GM12892 (cell line): ENCODE data around the gene PDHX.

ENCODE experiments used
- DNase-seq: peaks from one replicate; pipeline ENCODE4 v3.0.0; 2011; ENCODE audit not compliant: insufficient read length
- FAIRE-seq: peaks from 2 replicates; lab custom pipeline; 2011; peaks lifted over from hg19 to GRCh38; lab: Jason Lieb, UNC
- POLR2A ChIP-seq: IDR thresholded peaks from 2 replicates; pipeline ENCODE4 v1.6.1; 2011; ENCODE audit warnings: low read depth, low read length, control low read depth
- POLR2AphosphoS5 ChIP-seq: IDR thresholded peaks from 2 replicates; pipeline ENCODE4 v1.6.1; 2011; ENCODE audit warnings: low read depth, low read length, control low read depth
- TAF1 ChIP-seq: IDR thresholded peaks from 2 replicates; pipeline ENCODE4 v1.6.1; 2011; ENCODE audit warnings: low read depth, mild to moderate bottlenecking, control low read depth, low read length, borderline replicate concordance

Gene PDHX

DNA sequence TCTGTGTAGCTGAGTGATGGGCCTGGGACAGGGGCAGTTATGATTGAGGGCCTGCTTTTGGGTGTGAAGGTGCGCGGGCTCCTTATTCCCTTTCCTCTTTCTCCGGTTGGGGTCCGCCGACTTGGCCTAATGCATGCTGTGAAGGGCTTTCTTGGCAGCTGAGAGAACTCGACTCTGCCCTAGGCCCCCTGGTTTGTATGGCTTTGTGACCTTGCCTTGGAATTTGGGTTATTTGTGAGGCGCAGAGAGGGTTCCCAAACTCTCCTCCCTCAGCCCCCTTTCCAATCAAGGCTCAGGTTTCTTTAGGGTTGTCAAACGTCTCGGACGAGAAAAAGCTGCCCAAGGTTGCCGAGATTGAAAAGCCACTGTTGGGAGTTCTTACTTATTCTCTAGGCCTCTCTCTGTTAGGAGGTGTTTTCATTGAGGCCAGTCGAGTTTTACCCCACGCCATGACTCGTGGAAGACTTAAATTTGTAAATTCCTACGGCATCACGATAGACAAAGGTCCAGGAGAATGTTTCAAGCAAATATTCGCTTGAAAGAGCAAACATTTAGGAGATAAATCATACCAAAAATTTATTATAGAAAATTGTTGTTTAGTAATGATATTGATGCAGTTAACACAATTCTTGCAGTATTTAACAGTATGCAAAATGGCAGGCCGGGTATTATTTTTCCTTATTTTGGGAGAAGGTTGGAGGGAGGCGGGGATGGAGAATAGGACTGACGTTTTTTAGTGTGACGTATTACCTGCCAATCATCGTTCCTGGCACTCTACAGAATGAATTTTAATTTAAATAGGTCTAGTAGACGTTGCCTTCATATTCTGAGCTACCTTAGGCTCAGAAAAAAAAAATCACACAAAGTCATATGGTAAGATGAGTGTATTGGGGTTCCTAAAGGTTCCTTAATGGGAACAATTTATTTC lies 689 bp downstream of the PDHX start:
- DNase-seq, result peak; percentile 2
- peak; percentile 44 for FAIRE-seq
- TF ChIP-seq TAF1 (no peak), POLR2A (no peak), POLR2AphosphoS5 (no peak)

- no peak for DNase-seq
- no peak for TF ChIP-seq TAF1
- FAIRE-seq, result peak; percentile 38
These were observed 4.7 kb downstream of the PDHX start for GRCh38 chr11:34921156-34921555.

GRCh38 chr11:34924714-34925113 lies 8.3 kb downstream of the PDHX start:
- no peak for FAIRE-seq
- DNase-seq, result no peak
- TF ChIP-seq TAF1, result no peak
- no peak for TF ChIP-seq POLR2AphosphoS5
- TF ChIP-seq POLR2A, result no peak

- FAIRE-seq, result peak; percentile 21
These were observed 9.8 kb downstream of the PDHX start for GRCh38 chr11:34926101-34926830.

DNA sequence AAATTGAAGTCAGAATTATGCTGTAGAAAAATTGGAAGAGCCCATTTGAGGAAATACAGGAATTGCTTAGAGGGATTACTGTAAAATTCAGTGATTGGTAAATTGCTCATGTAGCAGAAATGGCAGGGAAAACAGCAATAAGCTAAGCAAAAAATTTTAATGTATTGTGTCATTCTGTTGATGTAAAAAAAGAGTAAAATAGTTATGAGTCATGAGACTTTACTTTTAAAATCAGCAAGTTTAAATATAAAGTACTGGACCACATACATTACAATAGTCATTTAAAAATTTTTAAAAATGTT lies 10.4 kb downstream of the PDHX start:
- TF ChIP-seq POLR2A (no peak), TAF1 (no peak), POLR2AphosphoS5 (no peak)
- DNase-seq (no peak), FAIRE-seq (no peak)

More at GRCh38 chr11:34926101-34926830, 9.8 kb downstream of the PDHX start:
- no peak for TF ChIP-seq POLR2A
- TF ChIP-seq TAF1, result no peak
- TF ChIP-seq POLR2AphosphoS5, result no peak
- DNase-seq, result no peak

- TF ChIP-seq POLR2A, result no peak
- TF ChIP-seq TAF1, result no peak
- TF ChIP-seq POLR2AphosphoS5, result no peak
- DNase-seq (no peak), FAIRE-seq (no peak)
These were observed 12.0 kb downstream of the PDHX start for GRCh38 chr11:34928268-34928959.

- TF ChIP-seq POLR2A (no peak), TAF1 (no peak), POLR2AphosphoS5 (no peak)
- FAIRE-seq, result no peak
- DNase-seq, result no peak
These were observed 12.7 kb downstream of the PDHX start for GRCh38 chr11:34928960-34929680.

DNA sequence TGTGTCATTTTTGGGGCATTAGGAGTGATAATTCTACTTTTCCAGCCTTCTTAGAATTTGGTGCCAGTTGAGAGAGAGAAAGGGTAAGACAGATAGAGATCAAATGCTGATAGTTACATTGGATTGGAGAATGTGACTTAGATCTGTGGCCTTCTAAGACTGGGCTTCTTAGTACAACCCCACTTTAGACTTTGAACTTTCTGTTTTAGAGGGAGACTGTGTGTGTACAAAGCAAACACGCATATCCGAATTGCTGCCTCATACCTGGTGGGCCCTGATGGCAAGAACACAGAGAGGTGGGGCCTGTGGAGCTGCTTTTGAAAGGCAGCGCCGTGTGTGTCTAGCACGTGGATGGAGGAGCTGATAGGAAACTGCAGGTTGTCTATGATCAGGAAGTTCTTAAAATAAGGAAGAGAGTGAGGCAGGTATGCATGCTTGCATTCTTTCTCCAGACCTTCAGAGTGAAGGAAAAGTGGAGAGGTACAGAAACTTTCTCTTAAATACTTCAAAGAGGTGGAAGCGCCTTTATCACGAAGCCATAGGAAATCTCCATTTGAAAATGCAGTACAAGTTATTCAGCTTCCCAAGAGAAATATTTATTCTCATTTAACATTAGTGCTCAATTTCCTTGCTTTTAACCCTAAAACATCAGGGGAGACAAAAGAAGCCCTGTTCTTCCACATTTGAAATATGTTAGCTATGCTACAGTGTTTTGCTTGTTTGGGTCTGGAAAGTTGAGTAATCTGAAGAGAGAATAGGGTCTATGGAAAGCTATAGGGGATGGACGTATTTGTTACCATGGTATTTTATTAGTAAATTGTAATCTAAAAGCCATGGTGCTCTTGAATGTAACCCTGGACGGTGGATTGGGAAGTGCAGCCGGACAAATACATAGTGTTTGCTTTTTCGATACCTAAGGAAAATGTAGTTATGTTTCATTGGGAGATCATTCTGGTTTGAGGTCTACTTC lies 13.7 kb downstream of the PDHX start:
- DNase-seq (no peak), FAIRE-seq (no peak)
- TF ChIP-seq POLR2AphosphoS5 (no peak), TAF1 (no peak), POLR2A (no peak)

DNA sequence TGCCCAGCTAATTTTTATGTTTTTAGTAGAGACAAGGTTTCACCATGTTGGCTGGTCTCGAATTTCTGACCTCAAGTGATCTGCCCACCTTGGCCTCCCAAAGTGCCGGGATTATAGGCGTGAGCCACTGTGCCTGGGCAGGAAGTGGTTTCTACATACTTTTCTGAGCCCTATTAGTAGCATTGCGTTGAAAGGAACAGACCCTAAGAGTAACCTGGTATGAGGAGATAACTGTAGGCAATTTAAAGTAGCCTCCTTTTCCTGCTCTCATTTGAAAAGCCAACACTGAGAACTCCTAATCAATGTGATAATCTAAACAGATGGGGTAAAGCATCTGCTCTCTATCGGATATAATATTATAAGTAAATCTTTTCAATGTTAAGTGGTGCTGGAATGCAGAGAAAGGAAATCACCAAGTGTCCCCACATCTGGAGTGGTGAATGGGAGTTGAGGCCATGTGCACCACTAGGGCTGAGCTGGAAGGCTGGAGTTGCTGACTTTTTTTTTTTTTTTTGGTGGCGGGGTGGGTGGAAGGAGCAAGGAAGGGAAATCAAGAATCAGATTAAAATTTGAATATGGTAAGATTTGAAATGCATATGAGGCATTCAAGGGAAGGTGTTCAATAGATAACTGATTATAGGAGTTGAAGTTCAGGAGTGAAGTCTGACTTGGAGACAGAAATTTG lies 20.7 kb downstream of the PDHX start:
- DNase-seq (no peak), FAIRE-seq (no peak)
- no peak for TF ChIP-seq TAF1
- no peak for TF ChIP-seq POLR2A

GRCh38 chr11:34938611-34939010 lies 22.2 kb downstream of the PDHX start:
- peak; percentile 63 for FAIRE-seq
- TF ChIP-seq POLR2A (no peak), TAF1 (no peak), POLR2AphosphoS5 (no peak)
- DNase-seq, result no peak
